WTC11 (cell line): Measurements from ENCODE around the gene FSTL4. TPM values are rescaled to one million over a fixed set of nuclear protein-coding genes. Genes with fewer than 3 reads are reported as not detected.

Source experiments
- ATAC-seq: fragments of 200-7000 bp; cut with Tn5 transposase; 2 replicates; pipeline ENCODE4 v1.10.0; 2021; ENCODE audit warnings: mild to moderate bottlenecking, moderate library complexity
- CTCF ChIA-PET: fragments of 300-600 bp; sonication (Branson Sonifier 250); formaldehyde crosslinking; loops from one replicate; lab custom pipeline; 2021; ENCODE audit warnings: antibody characterized with exemption; lab: Charles Lee
- POLR2A ChIA-PET: fragments of 350-600 bp; sonication (Branson Sonifier 250); formaldehyde crosslinking; loops from one replicate; lab custom pipeline; 2021; ENCODE audit warnings: antibody characterized with exemption; lab: Charles Lee
- DNase-seq: peaks from one replicate; pipeline ENCODE4 v3.0.0; 2021; ENCODE audit warnings: low spot score
- H3K27ac Mint-ChIP-seq: 2 replicates; pipeline ENCODE4 v1.8.0; 2021; ENCODE audit warnings: mixed read lengths
- H3K27me3 Mint-ChIP-seq: 2 replicates; pipeline ENCODE4 v1.8.0; 2021; ENCODE audit warnings: low read depth, mild to moderate bottlenecking, moderate library complexity, mixed read lengths
- H3K36me3 Mint-ChIP-seq: 2 replicates; pipeline ENCODE4 v1.8.0; 2021; ENCODE audit warnings: mixed read lengths
- H3K4me1 Mint-ChIP-seq: 2 replicates; pipeline ENCODE4 v1.8.0; 2022; ENCODE audit warnings: mixed read lengths
- H3K4me3 Mint-ChIP-seq: 2 replicates; pipeline ENCODE4 v1.8.0; 2021; ENCODE audit warnings: mild to moderate bottlenecking, moderate library complexity, mixed read lengths
- H3K9me3 Mint-ChIP-seq: 2 replicates; pipeline ENCODE4 v1.8.0; 2021; ENCODE audit warnings: mixed read lengths
- CREM ChIP-seq: sonication (generic); formaldehyde crosslinking; IDR thresholded peaks from 2 replicates; pipeline ENCODE4 v1.8.1; 2022; ENCODE audit warnings: mild to moderate bottlenecking, missing genetic modification reagents, moderate library complexity
- GTF2I ChIP-seq: fragments of 250-450 bp; sonication (Bioruptor Pico); conservative IDR thresholded peaks from 2 replicates; pipeline ENCODE4 v1.4.0; 2021; ENCODE audit warnings: mild to moderate bottlenecking
- MXD4 ChIP-seq: fragments of 250-450 bp; sonication (Bioruptor Pico); IDR thresholded peaks from 2 replicates; pipeline ENCODE4 v1.8.0; 2021; ENCODE audit warnings: mild to moderate bottlenecking, moderate library complexity, borderline replicate concordance
- NFYB ChIP-seq: sonication (generic); formaldehyde crosslinking; conservative IDR thresholded peaks from 2 replicates; pipeline ENCODE4 v1.8.0; 2022; ENCODE audit warnings: low read depth, missing genetic modification reagents
- SMAD4 ChIP-seq: sonication (generic); formaldehyde crosslinking; IDR thresholded peaks from 2 replicates; pipeline ENCODE4 v1.8.0; 2022; ENCODE audit warnings: mild to moderate bottlenecking, missing genetic modification reagents
- SP1 ChIP-seq: sonication (generic); formaldehyde crosslinking; conservative IDR thresholded peaks from 2 replicates; pipeline ENCODE4 v1.8.1; 2022; ENCODE audit warnings: missing genetic modification reagents
- TCF7 ChIP-seq: sonication (generic); formaldehyde crosslinking; IDR thresholded peaks from 2 replicates; pipeline ENCODE4 v1.8.0; 2022; ENCODE audit warnings: mild to moderate bottlenecking, low read depth, missing genetic modification reagents, moderate library complexity
- TEAD4 ChIP-seq: sonication (generic); formaldehyde crosslinking; IDR thresholded peaks from 2 replicates; pipeline ENCODE4 v1.8.0; 2022; ENCODE audit warnings: mild to moderate bottlenecking, missing genetic modification reagents
- ZNF232 ChIP-seq: sonication (generic); formaldehyde crosslinking; IDR thresholded peaks from 2 replicates; pipeline ENCODE4 v1.8.0; 2022; ENCODE audit warnings: mild to moderate bottlenecking, missing genetic modification reagents
- ZNF263 ChIP-seq: sonication (generic); formaldehyde crosslinking; IDR thresholded peaks from 2 replicates; pipeline ENCODE4 v1.8.1; 2022; ENCODE audit warnings: low read depth, mild to moderate bottlenecking, moderate library complexity, missing genetic modification reagents
- ZNF317 ChIP-seq: sonication (generic); formaldehyde crosslinking; IDR thresholded peaks from 2 replicates; pipeline ENCODE4 v1.8.1; 2023; ENCODE audit warnings: low read depth, mild to moderate bottlenecking, moderate library complexity, missing genetic modification reagents, borderline replicate concordance
- ZNF423 ChIP-seq: fragments of 250-450 bp; sonication (Bioruptor Pico); IDR thresholded peaks from 2 replicates; pipeline ENCODE4 v2.1.2; 2022; ENCODE audit warnings: mild to moderate bottlenecking, moderate library complexity
- total RNA-seq: library from RNA; stranded (reverse); gene quantifications from 3 replicates; pipeline ENCODE4 v1.2.3, GENCODE V29; 2021
- TF ChIP-seq, protein P1 (sequence below): sonication (generic); formaldehyde crosslinking; IDR thresholded peaks from 2 replicates; pipeline ENCODE4 v1.8.0; 2022; ENCODE audit warnings: mild to moderate bottlenecking, missing genetic modification reagents
- TF ChIP-seq, protein P2 (sequence below): sonication (generic); formaldehyde crosslinking; conservative IDR thresholded peaks from 2 replicates; pipeline ENCODE4 v1.8.1; 2023; ENCODE audit warnings: mild to moderate bottlenecking, low read depth, missing genetic modification reagents, moderate library complexity
- TF ChIP-seq, protein P3 (sequence below): fragments of 250-450 bp; sonication (Bioruptor Pico); IDR thresholded peaks from 2 replicates; pipeline ENCODE4 v1.9.0; 2021; ENCODE audit warnings: mild to moderate bottlenecking, borderline replicate concordance
- TF ChIP-seq, protein P4 (sequence below): sonication (generic); formaldehyde crosslinking; IDR thresholded peaks from 2 replicates; pipeline ENCODE4 v1.8.0; 2023; ENCODE audit warnings: missing genetic modification reagents
- TF ChIP-seq, protein P5 (sequence below): fragments of 250-450 bp; sonication (Bioruptor Pico); IDR thresholded peaks from 2 replicates; pipeline ENCODE4 v2.1.2; 2022; ENCODE audit warnings: mild to moderate bottlenecking, moderate library complexity

FSTL4 gene
- total RNA-seq, 1 experiment from 2014 or later = 6.1 TPM

DNA sequence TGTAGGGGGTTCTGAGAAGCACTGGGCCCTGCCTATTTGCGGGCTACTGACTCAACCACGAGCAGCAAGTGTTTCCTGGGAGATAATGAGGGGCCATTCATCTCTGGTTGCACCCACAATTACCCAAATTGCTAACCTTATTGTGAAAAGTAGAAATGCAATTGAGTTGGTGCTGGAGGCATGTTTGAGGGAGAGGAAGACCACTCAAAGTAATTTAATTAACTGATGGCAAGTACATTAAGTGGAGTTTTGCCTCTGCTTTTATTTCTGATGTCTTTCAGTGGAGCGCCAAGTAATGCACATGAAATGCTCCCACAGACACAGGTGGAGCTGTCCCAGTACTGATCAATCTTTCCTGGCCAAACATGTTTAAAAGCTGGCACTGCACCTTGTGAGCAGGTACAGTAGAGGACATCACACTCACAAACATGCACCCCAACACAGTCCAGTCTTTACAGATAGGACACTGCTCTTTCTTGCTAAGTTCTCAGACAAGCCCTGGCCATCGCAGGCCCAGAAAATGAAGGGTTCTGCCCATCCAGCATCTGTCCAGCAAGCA lies 365.1 kb downstream of the FSTL4 start:
- ChIA-PET CTCF (interaction anchor here (0.6 to 4.6 kb wide), 52 partner anchors 8 to 393 kb away, joined by 3 to 68 read pairs (median 5); partner anchors contain the start of gene FSTL4), POLR2A (no interaction called here)
- no peak for ATAC-seq
- Mint-ChIP-seq H3K27me3 (no peaks in the 10 kb centered on the region), H3K4me1 (peaks cover 7% of the 10 kb centered on the region), H3K9me3 (no peaks in the 10 kb centered on the region), H3K27ac (no peak overlapping the region), H3K4me3 (no peak overlapping the region), H3K36me3 (no peaks in the 10 kb centered on the region)
- no peak for TF ChIP-seq GTF2I (CRISPR knock-in tag)
- no peak for TF ChIP-seq MXD4 (CRISPR knock-in tag)
- TF ChIP-seq, protein P1, sequence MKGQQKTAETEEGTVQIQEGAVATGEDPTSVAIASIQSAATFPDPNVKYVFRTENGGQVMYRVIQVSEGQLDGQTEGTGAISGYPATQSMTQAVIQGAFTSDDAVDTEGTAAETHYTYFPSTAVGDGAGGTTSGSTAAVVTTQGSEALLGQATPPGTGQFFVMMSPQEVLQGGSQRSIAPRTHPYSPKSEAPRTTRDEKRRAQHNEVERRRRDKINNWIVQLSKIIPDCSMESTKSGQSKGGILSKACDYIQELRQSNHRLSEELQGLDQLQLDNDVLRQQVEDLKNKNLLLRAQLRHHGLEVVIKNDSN = no peak
- no peak for DNase-seq

DNA sequence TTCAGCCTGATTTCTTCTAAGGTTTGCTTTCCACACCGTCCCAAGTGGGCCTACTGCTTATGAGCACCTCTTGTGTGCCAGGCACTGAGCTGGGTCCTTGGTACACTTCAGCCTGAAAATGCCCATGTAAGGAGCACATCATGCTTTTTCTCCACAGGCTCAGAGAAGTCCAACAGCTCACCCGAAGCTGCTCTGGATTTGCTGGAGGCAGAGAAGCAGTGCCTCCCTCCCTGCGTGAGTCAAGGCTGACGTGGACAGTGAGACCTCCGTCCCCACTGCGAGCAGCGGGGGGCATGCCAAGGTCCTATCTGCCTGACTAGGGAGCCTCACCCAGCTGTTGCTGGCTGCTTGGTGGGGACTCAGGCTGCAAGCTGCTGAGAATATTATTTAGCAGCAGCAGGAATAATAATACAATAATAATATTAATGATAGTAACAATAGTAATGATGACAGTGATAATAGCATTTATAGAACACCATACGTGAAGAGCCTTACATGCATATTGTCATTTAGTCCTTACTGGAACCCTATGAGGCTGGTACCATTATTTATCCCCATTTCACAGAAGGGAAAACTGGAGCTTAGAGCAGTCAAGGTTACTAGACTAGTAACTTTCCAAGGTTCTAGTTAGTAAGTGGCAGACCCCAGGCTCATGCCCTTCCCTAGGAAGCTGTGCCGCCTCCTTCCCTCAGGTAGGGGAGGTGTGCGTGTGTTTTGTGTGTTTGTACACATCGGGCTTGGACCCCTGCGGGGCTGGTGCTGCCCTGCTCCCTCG lies 365.8 kb downstream of the FSTL4 start:
- TF ChIP-seq, protein P2, sequence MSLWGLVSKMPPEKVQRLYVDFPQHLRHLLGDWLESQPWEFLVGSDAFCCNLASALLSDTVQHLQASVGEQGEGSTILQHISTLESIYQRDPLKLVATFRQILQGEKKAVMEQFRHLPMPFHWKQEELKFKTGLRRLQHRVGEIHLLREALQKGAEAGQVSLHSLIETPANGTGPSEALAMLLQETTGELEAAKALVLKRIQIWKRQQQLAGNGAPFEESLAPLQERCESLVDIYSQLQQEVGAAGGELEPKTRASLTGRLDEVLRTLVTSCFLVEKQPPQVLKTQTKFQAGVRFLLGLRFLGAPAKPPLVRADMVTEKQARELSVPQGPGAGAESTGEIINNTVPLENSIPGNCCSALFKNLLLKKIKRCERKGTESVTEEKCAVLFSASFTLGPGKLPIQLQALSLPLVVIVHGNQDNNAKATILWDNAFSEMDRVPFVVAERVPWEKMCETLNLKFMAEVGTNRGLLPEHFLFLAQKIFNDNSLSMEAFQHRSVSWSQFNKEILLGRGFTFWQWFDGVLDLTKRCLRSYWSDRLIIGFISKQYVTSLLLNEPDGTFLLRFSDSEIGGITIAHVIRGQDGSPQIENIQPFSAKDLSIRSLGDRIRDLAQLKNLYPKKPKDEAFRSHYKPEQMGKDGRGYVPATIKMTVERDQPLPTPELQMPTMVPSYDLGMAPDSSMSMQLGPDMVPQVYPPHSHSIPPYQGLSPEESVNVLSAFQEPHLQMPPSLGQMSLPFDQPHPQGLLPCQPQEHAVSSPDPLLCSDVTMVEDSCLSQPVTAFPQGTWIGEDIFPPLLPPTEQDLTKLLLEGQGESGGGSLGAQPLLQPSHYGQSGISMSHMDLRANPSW (CRISPR knock-in tag) = no peak
- TF ChIP-seq, all 79 proteins: peak for 0
- POLR2A ChIA-PET = no interaction called here
- no peak for ATAC-seq
- Mint-ChIP-seq H3K27ac (no peak overlapping the region), H3K9me3 (no peaks in the 10 kb centered on the region), H3K4me3 (no peak overlapping the region), H3K27me3 (no peaks in the 10 kb centered on the region), H3K4me1 (peaks cover 2% of the 10 kb centered on the region), H3K36me3 (no peaks in the 10 kb centered on the region)
- CTCF ChIA-PET = interaction anchor here (4.6 kb wide), 1 partner anchor 133 kb away, joined by 68 read pairs; no protein-coding TSS in a partner anchor
- no peak for DNase-seq

DNA sequence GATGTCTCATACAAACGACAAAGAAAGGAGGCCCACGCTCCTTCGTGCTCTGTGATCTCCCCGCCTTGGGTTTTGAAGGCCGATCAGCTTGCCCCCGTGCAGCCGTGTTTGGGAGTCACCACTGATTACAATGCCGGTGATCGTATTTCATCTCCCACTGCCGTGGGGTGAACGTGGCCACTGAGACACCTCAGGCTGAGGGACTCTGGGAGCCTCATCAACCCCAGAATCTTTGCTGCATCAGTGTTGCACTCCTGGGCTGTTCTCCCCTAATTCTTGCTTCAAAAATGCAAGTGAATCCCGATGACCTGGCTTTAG lies 366.3 kb downstream of the FSTL4 start:
- no peaks in the 10 kb centered on the region for H3K27me3 Mint-ChIP-seq
- POLR2A ChIA-PET = no interaction called here
- no peak for DNase-seq
- CTCF ChIA-PET = interaction anchor here (4.6 kb wide), 1 partner anchor 133 kb away, joined by 68 read pairs; no protein-coding TSS in a partner anchor
- no peaks in the 10 kb centered on the region for H3K4me1 Mint-ChIP-seq
- no peaks in the 10 kb centered on the region for H3K9me3 Mint-ChIP-seq
- no peak overlapping the region for H3K4me3 Mint-ChIP-seq
- no peaks in the 10 kb centered on the region for H3K36me3 Mint-ChIP-seq
- ATAC-seq = no peak
- H3K27ac Mint-ChIP-seq = no peak overlapping the region
- TF ChIP-seq, protein P3, sequence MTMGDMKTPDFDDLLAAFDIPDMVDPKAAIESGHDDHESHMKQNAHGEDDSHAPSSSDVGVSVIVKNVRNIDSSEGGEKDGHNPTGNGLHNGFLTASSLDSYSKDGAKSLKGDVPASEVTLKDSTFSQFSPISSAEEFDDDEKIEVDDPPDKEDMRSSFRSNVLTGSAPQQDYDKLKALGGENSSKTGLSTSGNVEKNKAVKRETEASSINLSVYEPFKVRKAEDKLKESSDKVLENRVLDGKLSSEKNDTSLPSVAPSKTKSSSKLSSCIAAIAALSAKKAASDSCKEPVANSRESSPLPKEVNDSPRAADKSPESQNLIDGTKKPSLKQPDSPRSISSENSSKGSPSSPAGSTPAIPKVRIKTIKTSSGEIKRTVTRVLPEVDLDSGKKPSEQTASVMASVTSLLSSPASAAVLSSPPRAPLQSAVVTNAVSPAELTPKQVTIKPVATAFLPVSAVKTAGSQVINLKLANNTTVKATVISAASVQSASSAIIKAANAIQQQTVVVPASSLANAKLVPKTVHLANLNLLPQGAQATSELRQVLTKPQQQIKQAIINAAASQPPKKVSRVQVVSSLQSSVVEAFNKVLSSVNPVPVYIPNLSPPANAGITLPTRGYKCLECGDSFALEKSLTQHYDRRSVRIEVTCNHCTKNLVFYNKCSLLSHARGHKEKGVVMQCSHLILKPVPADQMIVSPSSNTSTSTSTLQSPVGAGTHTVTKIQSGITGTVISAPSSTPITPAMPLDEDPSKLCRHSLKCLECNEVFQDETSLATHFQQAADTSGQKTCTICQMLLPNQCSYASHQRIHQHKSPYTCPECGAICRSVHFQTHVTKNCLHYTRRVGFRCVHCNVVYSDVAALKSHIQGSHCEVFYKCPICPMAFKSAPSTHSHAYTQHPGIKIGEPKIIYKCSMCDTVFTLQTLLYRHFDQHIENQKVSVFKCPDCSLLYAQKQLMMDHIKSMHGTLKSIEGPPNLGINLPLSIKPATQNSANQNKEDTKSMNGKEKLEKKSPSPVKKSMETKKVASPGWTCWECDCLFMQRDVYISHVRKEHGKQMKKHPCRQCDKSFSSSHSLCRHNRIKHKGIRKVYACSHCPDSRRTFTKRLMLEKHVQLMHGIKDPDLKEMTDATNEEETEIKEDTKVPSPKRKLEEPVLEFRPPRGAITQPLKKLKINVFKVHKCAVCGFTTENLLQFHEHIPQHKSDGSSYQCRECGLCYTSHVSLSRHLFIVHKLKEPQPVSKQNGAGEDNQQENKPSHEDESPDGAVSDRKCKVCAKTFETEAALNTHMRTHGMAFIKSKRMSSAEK = no peak
- TF ChIP-seq SMAD4 (CRISPR knock-in tag) (no peak), ZNF232 (no peak), CREM (CRISPR knock-in tag) (no peak), SP1 (CRISPR knock-in tag) (no peak), NFYB (no peak), ZNF263 (no peak), ZNF317 (CRISPR knock-in tag) (no peak), ZNF423 (no peak), TCF7 (CRISPR knock-in tag) (no peak), TEAD4 (CRISPR knock-in tag) (no peak)
- TF ChIP-seq, protein P4, sequence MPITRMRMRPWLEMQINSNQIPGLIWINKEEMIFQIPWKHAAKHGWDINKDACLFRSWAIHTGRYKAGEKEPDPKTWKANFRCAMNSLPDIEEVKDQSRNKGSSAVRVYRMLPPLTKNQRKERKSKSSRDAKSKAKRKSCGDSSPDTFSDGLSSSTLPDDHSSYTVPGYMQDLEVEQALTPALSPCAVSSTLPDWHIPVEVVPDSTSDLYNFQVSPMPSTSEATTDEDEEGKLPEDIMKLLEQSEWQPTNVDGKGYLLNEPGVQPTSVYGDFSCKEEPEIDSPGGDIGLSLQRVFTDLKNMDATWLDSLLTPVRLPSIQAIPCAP (CRISPR knock-in tag) = no peak
- TF ChIP-seq, protein P5, sequence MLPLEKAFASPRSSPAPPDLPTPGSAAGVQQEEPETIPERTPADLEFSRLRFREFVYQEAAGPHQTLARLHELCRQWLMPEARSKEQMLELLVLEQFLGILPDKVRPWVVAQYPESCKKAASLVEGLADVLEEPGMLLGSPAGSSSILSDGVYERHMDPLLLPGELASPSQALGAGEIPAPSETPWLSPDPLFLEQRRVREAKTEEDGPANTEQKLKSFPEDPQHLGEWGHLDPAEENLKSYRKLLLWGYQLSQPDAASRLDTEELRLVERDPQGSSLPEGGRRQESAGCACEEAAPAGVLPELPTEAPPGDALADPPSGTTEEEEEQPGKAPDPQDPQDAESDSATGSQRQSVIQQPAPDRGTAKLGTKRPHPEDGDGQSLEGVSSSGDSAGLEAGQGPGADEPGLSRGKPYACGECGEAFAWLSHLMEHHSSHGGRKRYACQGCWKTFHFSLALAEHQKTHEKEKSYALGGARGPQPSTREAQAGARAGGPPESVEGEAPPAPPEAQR (CRISPR knock-in tag) = no peak
